Mesenchymal stem cell (in vitro differentiated cells and primary cell): Measurements from ENCODE around the gene CAVIN2.

Experiments
- DNase-seq: peaks from one replicate; pipeline ENCODE4 v3.0.0-alpha.2; 2013
- H2AFZ ChIP-seq: one replicate; pipeline ENCODE4 v1.6.1; 2013; ENCODE audit warnings: low read depth, mild to moderate bottlenecking, control low read depth, inconsistent platforms, low read length, moderate library complexity
- H2AK5ac ChIP-seq: 2 replicates; pipeline ENCODE4 v1.6.1; 2013; ENCODE audit warnings: low read length, moderate library complexity, mild to moderate bottlenecking, inconsistent platforms; ENCODE audit not compliant: severe bottlenecking
- H2BK120ac ChIP-seq: one replicate; pipeline ENCODE4 v1.6.1; 2013; ENCODE audit warnings: low read depth, mild to moderate bottlenecking, inconsistent platforms, low read length, moderate library complexity
- H2BK12ac ChIP-seq, 2 experiments: one replicate each; pipeline ENCODE4 v1.6.1; 2013; ENCODE audit warnings: inconsistent platforms in 2 of 2, low read length in 2 of 2, mild to moderate bottlenecking in 2 of 2, moderate library complexity in 2 of 2, control low read depth in 1 of 2
- H2BK15ac ChIP-seq: one replicate; pipeline ENCODE4 v1.6.1; 2013; ENCODE audit warnings: mild to moderate bottlenecking, low read depth, inconsistent platforms; ENCODE audit not compliant: poor library complexity, severe bottlenecking
- H2BK5ac ChIP-seq: 2 replicates; pipeline ENCODE4 v1.6.1; 2013; ENCODE audit warnings: low read depth, mild to moderate bottlenecking, low read length, control low read depth, inconsistent platforms; ENCODE audit not compliant: poor library complexity, severe bottlenecking
- H3K14ac ChIP-seq, 2 experiments: one replicate each; pipeline ENCODE4 v1.6.1; 2013; ENCODE audit warnings: inconsistent platforms in 2 of 2, low read length in 2 of 2, control low read depth in 1 of 2, mild to moderate bottlenecking in 1 of 2, moderate library complexity in 1 of 2
- H3K18ac ChIP-seq, 2 experiments: one replicate each; pipeline ENCODE4 v1.6.1; 2013; ENCODE audit warnings: inconsistent platforms in 2 of 2, low read length in 2 of 2, control low read depth in 1 of 2, low read depth in 1 of 2, mild to moderate bottlenecking in 1 of 2
- H3K23ac ChIP-seq, 2 experiments: one replicate each; pipeline ENCODE4 v1.6.1; 2013; ENCODE audit warnings: inconsistent platforms in 2 of 2, low read length in 2 of 2, mild to moderate bottlenecking in 2 of 2, moderate library complexity in 2 of 2, control low read depth in 1 of 2
- H3K27ac ChIP-seq: 2 replicates; pipeline ENCODE4 v1.5.1; 2013; ENCODE audit warnings: mild to moderate bottlenecking, moderate library complexity, low read length, control low read depth, inconsistent platforms; ENCODE audit not compliant: poor library complexity, severe bottlenecking
- H3K27me3 ChIP-seq, 2 experiments: 2 replicates each; pipeline versions ENCODE4 v1.6.1 to v1.7.0; 2013; ENCODE audit warnings: low read length in 2 of 2, mild to moderate bottlenecking in 2 of 2, moderate library complexity in 2 of 2, control low read depth in 1 of 2, inconsistent platforms in 1 of 2; ENCODE audit not compliant: control insufficient read depth in 1 of 2, insufficient read depth in 1 of 2
- H3K36me3 ChIP-seq, 2 experiments: 2 replicates each; pipeline versions ENCODE4 v1.6.1 to v1.7.0; 2013; ENCODE audit warnings: low read length in 2 of 2, control low read depth in 1 of 2, inconsistent platforms in 1 of 2, low read depth in 1 of 2, mild to moderate bottlenecking in 1 of 2; ENCODE audit not compliant: insufficient read depth in 2 of 2, control insufficient read depth in 1 of 2
- H3K4ac ChIP-seq, 2 experiments: one replicate each; pipeline ENCODE4 v1.6.1; 2013; ENCODE audit warnings: inconsistent platforms in 2 of 2, low read length in 2 of 2, mild to moderate bottlenecking in 2 of 2, moderate library complexity in 2 of 2, control low read depth in 1 of 2, low read depth in 1 of 2
- H3K4me1 ChIP-seq: 2 replicates; pipeline ENCODE4 v1.6.1; 2013; ENCODE audit warnings: low read depth, low read length, control low read depth; ENCODE audit not compliant: control insufficient read depth, insufficient read depth
- H3K4me2 ChIP-seq: 2 replicates; pipeline ENCODE4 v1.6.1; 2013; ENCODE audit warnings: low read length, mild to moderate bottlenecking, inconsistent platforms; ENCODE audit not compliant: poor library complexity, severe bottlenecking
- H3K4me3 ChIP-seq, 2 experiments: 2 replicates each; pipeline versions ENCODE4 v1.5.1 to v1.7.0; 2013; ENCODE audit warnings: low read length in 2 of 2, mild to moderate bottlenecking in 2 of 2, control low read depth in 1 of 2, low read depth in 1 of 2; ENCODE audit not compliant: insufficient read depth in 1 of 2
- H3K79me1 ChIP-seq: replicated peaks from 2 replicates; pipeline ENCODE4 v1.6.1; 2013; ENCODE audit warnings: mild to moderate bottlenecking, control low read depth, low read length, inconsistent platforms; ENCODE audit not compliant: poor library complexity, severe bottlenecking
- H3K9ac ChIP-seq: 2 replicates; pipeline ENCODE4 v1.7.0; 2013; ENCODE audit warnings: mild to moderate bottlenecking, low read length, moderate library complexity
- H3K9me3 ChIP-seq: 2 replicates; pipeline ENCODE4 v1.7.0; 2013; ENCODE audit warnings: mild to moderate bottlenecking, low read length; ENCODE audit not compliant: control insufficient read depth
- H4K8ac ChIP-seq: one replicate; pipeline ENCODE4 v1.6.1; 2013; ENCODE audit warnings: inconsistent platforms, mild to moderate bottlenecking, low read length, moderate library complexity
- H4K91ac ChIP-seq: one replicate; pipeline ENCODE4 v1.6.1; 2013; ENCODE audit warnings: mild to moderate bottlenecking, low read length, inconsistent platforms
- WGBS: methylation state at CpG from one replicate; pipeline ENCODE4 v1.1.7; 2013; ENCODE audit warnings: mixed read lengths; 5-methylcytosine and 5-hydroxymethylcytosine counted together

CAVIN2 gene

GRCh38 chr2:191864628-191865374, 17.9 kb upstream of the CAVIN2 start:
- Histone ChIP-seq H2BK120ac (no peak overlapping the region), H3K4ac (no peak overlapping the region), H3K36me3 (no peaks in the 10 kb centered on the region), H2AFZ (no peak overlapping the region), H3K79me1 (no peaks in the 10 kb centered on the region), H2BK5ac (no peak overlapping the region), H3K9me3 (no peaks in the 10 kb centered on the region), H4K8ac (no peak overlapping the region), H3K27me3 (no peaks in the 10 kb centered on the region), H2BK12ac (peak overlapping the region; percentile 38 to 47), H2BK15ac (no peak overlapping the region), H2AK5ac (peak overlapping the region; percentile 73), H3K14ac (no peak overlapping the region), H3K4me3 (no peak overlapping the region), H3K27ac (peak overlapping the region; percentile 40), H3K23ac (no peak overlapping the region), H3K9ac (no peak overlapping the region), H3K18ac (peak overlapping the region in 1 of 2 experiments; percentile 56), H3K4me1 (peaks cover 6% of the 10 kb centered on the region), H4K91ac (no peak overlapping the region), H3K4me2 (no peak overlapping the region)
- DNase-seq, result peak; percentile 75
- WGBS, result 79% methylated on average over 6 of the region's 7 CpGs

- H3K79me1 ChIP-seq, result no peaks in the 10 kb centered on the region
- H3K23ac ChIP-seq, result no peak overlapping the region
- no peak overlapping the region for H2BK15ac ChIP-seq
- no peak overlapping the region for H3K4me3 ChIP-seq
- no peak overlapping the region for H2BK120ac ChIP-seq
- H3K36me3 ChIP-seq, result no peaks in the 10 kb centered on the region
- WGBS, result 80% methylated on average over 1 of the region's 2 CpGs
- H2AFZ ChIP-seq, result no peak overlapping the region
- H3K14ac ChIP-seq, result no peak overlapping the region
- H3K27me3 ChIP-seq, result no peaks in the 10 kb centered on the region
- no peak overlapping the region for H4K91ac ChIP-seq
- H4K8ac ChIP-seq, result no peak overlapping the region
- H2AK5ac ChIP-seq, result no peak overlapping the region
- no peak overlapping the region for H3K4ac ChIP-seq
- no peaks in the 10 kb centered on the region for H3K9me3 ChIP-seq
- no peak overlapping the region for H3K4me2 ChIP-seq
- no peak overlapping the region for H2BK12ac ChIP-seq
- H2BK5ac ChIP-seq, result no peak overlapping the region
- DNase-seq, result peak; percentile 7
- H3K9ac ChIP-seq, result no peak overlapping the region
- peaks cover 4% of the 10 kb centered on the region for H3K4me1 ChIP-seq
- no peak overlapping the region for H3K27ac ChIP-seq
- H3K18ac ChIP-seq, result no peak overlapping the region
Measured at GRCh38 chr2:191863988-191864387, 17.1 kb upstream of the CAVIN2 start.

GRCh38 chr2:191862156-191862775, 15.4 kb upstream of the CAVIN2 start:
- Histone ChIP-seq H3K4me1 (peaks cover 1% of the 10 kb centered on the region), H3K14ac (no peak overlapping the region), H3K27ac (no peak overlapping the region), H3K4me3 (no peak overlapping the region), H3K23ac (no peak overlapping the region), H3K27me3 (no peaks in the 10 kb centered on the region), H3K9me3 (no peaks in the 10 kb centered on the region), H2BK15ac (no peak overlapping the region), H4K91ac (no peak overlapping the region), H2AK5ac (no peak overlapping the region), H2BK120ac (no peak overlapping the region), H3K79me1 (no peaks in the 10 kb centered on the region), H3K18ac (no peak overlapping the region), H4K8ac (no peak overlapping the region), H2BK5ac (no peak overlapping the region), H3K4ac (no peak overlapping the region), H2BK12ac (no peak overlapping the region), H3K9ac (no peak overlapping the region), H3K36me3 (no peaks in the 10 kb centered on the region), H2AFZ (no peak overlapping the region), H3K4me2 (no peak overlapping the region)
- no peak for DNase-seq
- 84% methylated on average over 3 of the region's 4 CpGs for WGBS

GRCh38 chr2:191860760-191861466, 14.0 kb upstream of the CAVIN2 start:
- Histone ChIP-seq H3K4me1 (peaks cover 1% of the 10 kb centered on the region), H3K36me3 (no peaks in the 10 kb centered on the region), H4K8ac (no peak overlapping the region), H3K27ac (no peak overlapping the region), H3K14ac (no peak overlapping the region), H3K4me3 (no peak overlapping the region), H2BK120ac (no peak overlapping the region), H3K23ac (no peak overlapping the region), H2AK5ac (peak overlapping the region; percentile 8), H3K9me3 (no peaks in the 10 kb centered on the region), H3K9ac (no peak overlapping the region), H3K18ac (peak overlapping the region in 1 of 2 experiments; percentile 11), H3K27me3 (no peaks in the 10 kb centered on the region), H2AFZ (no peak overlapping the region), H3K4me2 (no peak overlapping the region), H2BK15ac (no peak overlapping the region), H3K79me1 (no peaks in the 10 kb centered on the region), H2BK5ac (no peak overlapping the region), H3K4ac (no peak overlapping the region), H4K91ac (no peak overlapping the region), H2BK12ac (no peak overlapping the region)
- WGBS, result 100% methylated on average over 1 of the region's 1 CpG
- DNase-seq, result no peak
